IPS-20b (cell line): ENCODE measurements around the gene PDZK1.
"Not testable (repeated sequence)": the region's sequence is repeated elsewhere in the genome, so short reads cannot be mapped to it uniquely, and the experiment has no call there.

Source experiments
- H3K27ac ChIP-seq: one replicate; pipeline ENCODE4 v1.5.1; 2013; ENCODE audit warnings: low read length
- H3K27me3 ChIP-seq: 2 replicates; pipeline ENCODE4 v1.6.1; 2013; ENCODE audit warnings: mild to moderate bottlenecking, low read length, inconsistent platforms; ENCODE audit not compliant: insufficient read depth
- H3K36me3 ChIP-seq: 2 replicates; pipeline ENCODE4 v1.6.1; 2013; ENCODE audit warnings: low read depth, mild to moderate bottlenecking, inconsistent platforms, low read length, moderate library complexity; ENCODE audit not compliant: insufficient read depth
- H3K4me1 ChIP-seq: 2 replicates; pipeline ENCODE4 v1.6.1; 2013; ENCODE audit warnings: mild to moderate bottlenecking, control low read depth, inconsistent platforms, low read length, moderate library complexity; ENCODE audit not compliant: insufficient read depth
- H3K4me3 ChIP-seq: 2 replicates; pipeline ENCODE4 v1.5.1; 2013; ENCODE audit warnings: mild to moderate bottlenecking, low read length, inconsistent platforms
- H3K9ac ChIP-seq: 2 replicates; pipeline ENCODE4 v1.6.1; 2013; ENCODE audit warnings: low read depth, mild to moderate bottlenecking, inconsistent platforms, low read length, moderate library complexity
- H3K9me3 ChIP-seq: 2 replicates; pipeline ENCODE4 v1.6.1; 2013; ENCODE audit warnings: mild to moderate bottlenecking, low read depth, low read length, inconsistent platforms; ENCODE audit not compliant: insufficient read depth

PDZK1 gene

GRCh38 chr1:145707183-145707867 is at the start of gene PDZK1:
Gene PDZK1, minus strand, starts transcription at chr1:145707368. Its CDS starts 19,347 bp downstream, at chr1:145688021.
- no peaks in the 10 kb centered on the region for H3K36me3 ChIP-seq
- no peak within 1 kb of the TSS for H3K27ac ChIP-seq
- H3K9me3 ChIP-seq, result no peaks in the 10 kb centered on the region
- H3K9ac ChIP-seq, result no peak within 1 kb of the TSS
- no peak within 1 kb of the TSS for H3K4me3 ChIP-seq
- 0 out of 2 replicates have a peak, but pooled peaks cover 5% of the 10 kb centered on the region for H3K27me3 ChIP-seq
- peaks cover 5% of the 10 kb centered on the region; the same call in 1 of the 2 replicates for H3K4me1 ChIP-seq

DNA sequence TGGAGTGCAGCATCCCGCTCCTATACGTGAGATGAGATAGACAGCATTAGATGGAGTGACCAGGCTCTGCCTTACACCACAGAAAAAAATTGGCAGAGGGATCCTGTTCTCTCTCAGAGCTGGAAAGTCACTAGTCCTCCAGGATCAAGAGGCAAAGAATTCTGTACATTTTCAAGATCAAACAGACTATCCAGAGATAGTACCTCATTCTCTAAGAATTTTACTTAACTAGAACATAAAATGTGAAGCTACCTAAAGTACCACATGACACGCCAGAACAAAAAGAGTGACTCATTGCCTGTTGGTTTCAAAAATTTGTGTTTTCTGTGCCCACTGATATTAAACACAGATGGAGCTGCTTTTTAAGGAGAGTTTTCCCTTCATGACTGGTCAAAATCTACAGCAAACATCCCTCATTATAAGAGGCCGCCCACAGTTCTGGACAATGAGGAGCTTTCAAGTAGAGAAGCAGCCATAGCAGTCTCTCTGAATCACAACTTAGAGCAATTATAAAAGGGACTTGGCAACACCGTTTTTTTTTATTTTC is 44.4 kb upstream of the PDZK1 start:
- Histone ChIP-seq H3K4me1 (no peaks in the 10 kb centered on the region), H3K9me3 (no peaks in the 10 kb centered on the region), H3K4me3 (no peak overlapping the region), H3K9ac (no peak overlapping the region), H3K27me3 (no peaks in the 10 kb centered on the region), H3K27ac (no peak overlapping the region), H3K36me3 (peaks cover 40% of the 10 kb centered on the region)

- H3K27ac ChIP-seq, result no peak overlapping the region
- H3K9ac ChIP-seq, result no peak overlapping the region
- no peaks in the 10 kb centered on the region for H3K27me3 ChIP-seq
- H3K9me3 ChIP-seq, result no peaks in the 10 kb centered on the region
- H3K4me1 ChIP-seq, result no peaks in the 10 kb centered on the region
- H3K36me3 ChIP-seq, result peaks cover 45% of the 10 kb centered on the region
- no peak overlapping the region for H3K4me3 ChIP-seq
These were observed 43.3 kb upstream of the PDZK1 start for GRCh38 chr1:145750426-145750825.

DNA sequence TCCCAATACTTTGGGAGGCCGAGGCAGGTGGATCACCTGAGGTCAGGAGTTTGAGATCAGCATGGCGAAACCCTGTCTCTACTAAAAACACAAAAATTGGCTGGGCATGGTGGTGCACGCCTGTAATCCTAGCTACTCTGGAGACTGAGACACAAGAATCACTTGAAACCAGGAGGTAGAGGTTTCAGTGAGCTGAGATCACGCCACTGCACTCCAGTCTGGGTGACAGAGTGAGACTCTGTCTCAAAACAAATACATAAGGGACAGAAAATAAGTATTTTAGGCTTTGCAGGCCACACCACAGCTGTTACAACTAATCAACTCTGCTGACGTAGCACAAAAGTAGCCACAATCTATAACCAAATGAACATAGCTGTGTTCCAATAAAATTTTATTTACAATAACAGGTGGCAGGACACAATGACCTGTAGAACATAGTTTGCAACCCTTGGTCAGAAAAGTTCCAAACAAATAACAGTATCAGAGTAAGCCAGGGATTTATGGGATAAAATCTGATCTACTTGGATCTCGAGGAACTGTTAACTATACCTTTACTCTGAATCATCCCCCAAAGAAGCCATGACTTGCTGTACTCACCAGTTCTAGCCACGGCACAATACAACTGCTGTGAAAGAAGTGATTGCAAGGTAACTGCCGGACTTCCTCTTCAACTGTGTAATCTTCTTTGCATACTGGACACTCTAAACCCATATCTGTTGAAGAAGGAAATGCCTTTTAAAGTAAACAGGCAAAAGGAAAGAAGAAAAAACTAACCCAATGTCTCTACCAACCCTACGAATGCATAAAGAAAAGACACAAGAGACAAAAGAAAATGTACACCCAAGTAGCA is 40.5 kb upstream of the PDZK1 start:
- no peak overlapping the region for H3K27ac ChIP-seq
- H3K9ac ChIP-seq, result no peak overlapping the region
- no peaks in the 10 kb centered on the region for H3K27me3 ChIP-seq
- no peaks in the 10 kb centered on the region for H3K9me3 ChIP-seq
- no peaks in the 10 kb centered on the region for H3K4me1 ChIP-seq
- H3K4me3 ChIP-seq, result no peak overlapping the region
- peaks cover 59% of the 10 kb centered on the region for H3K36me3 ChIP-seq

- H3K27me3 ChIP-seq, result no peaks in the 10 kb centered on the region
- no peaks in the 10 kb centered on the region for H3K9me3 ChIP-seq
- H3K36me3 ChIP-seq, result peaks cover 14% of the 10 kb centered on the region; the same call in 1 of the 2 replicates
- no peak overlapping the region for H3K4me3 ChIP-seq
- no peak overlapping the region for H3K27ac ChIP-seq
- H3K9ac ChIP-seq, result no peak overlapping the region
- H3K4me1 ChIP-seq, result no peaks in the 10 kb centered on the region
These were observed 33.1 kb upstream of the PDZK1 start for GRCh38 chr1:145740269-145740668.

DNA sequence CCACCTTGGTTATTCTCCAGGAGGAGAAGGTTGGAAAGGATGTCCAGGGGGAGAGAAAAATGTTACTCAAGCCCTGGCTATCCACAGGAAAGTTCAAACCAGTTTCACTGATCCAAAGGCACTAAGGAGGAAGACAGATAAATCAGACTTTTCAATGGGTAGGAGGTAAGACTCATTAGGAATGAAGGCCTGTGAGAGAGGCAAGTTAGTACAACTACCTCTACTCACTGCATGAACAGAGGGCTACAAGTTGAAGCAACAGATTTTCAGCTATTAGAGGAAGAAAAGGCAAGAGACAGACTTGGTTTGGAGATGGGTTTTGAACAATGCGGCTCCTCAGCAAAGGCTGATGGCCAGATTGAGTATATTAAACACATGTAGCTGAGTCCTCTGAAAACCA is 29.0 kb upstream of the PDZK1 start:
- Histone ChIP-seq H3K9ac (no peak overlapping the region), H3K36me3 (no peaks in the 10 kb centered on the region), H3K4me3 (no peak overlapping the region), H3K27ac (no peak overlapping the region), H3K27me3 (no peaks in the 10 kb centered on the region), H3K9me3 (no peaks in the 10 kb centered on the region), H3K4me1 (peaks cover 8% of the 10 kb centered on the region)

DNA sequence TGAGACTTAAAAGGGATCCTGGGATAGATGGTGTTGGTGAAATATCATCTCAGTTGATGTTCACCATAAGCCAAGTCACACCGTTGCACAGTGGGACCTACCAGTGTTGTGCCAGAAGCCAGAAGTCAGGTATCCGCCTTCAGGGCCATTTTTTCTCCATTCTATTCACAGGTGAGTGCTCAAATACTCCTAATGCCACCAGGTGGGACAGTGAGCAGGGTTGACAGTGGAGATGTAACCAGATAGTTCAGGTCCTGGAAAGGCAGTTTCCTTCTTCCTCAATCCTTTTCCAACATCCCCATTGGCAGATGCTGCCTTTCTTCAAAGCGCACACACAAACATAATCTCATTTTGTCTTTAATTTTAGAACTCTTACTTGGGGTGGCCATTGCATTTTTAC is 23.7 kb upstream of the PDZK1 start:
- Histone ChIP-seq H3K27me3 (no peaks in the 10 kb centered on the region), H3K4me3 (no peak overlapping the region), H3K9ac (no peak overlapping the region), H3K9me3 (no peaks in the 10 kb centered on the region), H3K36me3 (no peaks in the 10 kb centered on the region), H3K4me1 (peaks cover 17% of the 10 kb centered on the region), H3K27ac (no peak overlapping the region)

DNA sequence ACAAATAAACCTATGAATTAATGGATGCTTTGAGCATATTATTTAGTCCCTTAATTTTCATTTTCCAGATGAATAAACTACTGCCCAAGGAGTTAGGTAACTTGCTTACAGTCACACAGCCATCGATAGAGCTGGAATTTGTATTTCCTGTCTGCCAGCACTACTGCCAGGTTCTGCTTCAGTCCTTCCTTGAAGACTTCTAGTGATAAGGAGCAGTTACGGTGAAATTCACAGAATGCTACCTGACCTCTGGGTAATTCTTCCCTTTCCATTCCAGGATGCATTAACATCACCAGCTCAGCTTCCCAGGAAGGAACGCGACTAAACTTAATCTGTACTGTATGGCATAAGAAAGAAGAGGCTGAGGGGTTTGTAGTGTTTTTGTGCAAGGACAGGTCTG is 23.3 kb upstream of the PDZK1 start:
- Histone ChIP-seq H3K27me3 (no peaks in the 10 kb centered on the region), H3K4me3 (no peak overlapping the region), H3K9me3 (no peaks in the 10 kb centered on the region), H3K9ac (no peak overlapping the region), H3K27ac (no peak overlapping the region), H3K36me3 (no peaks in the 10 kb centered on the region), H3K4me1 (peaks cover 17% of the 10 kb centered on the region)

GRCh38 chr1:145729666-145730436 is 22.7 kb upstream of the PDZK1 start:
- H3K9me3 ChIP-seq, result no peaks in the 10 kb centered on the region
- H3K9ac ChIP-seq, result no peak overlapping the region
- peaks cover 17% of the 10 kb centered on the region for H3K4me1 ChIP-seq
- no peak overlapping the region for H3K27ac ChIP-seq
- no peaks in the 10 kb centered on the region for H3K36me3 ChIP-seq
- H3K4me3 ChIP-seq, result no peak overlapping the region
- H3K27me3 ChIP-seq, result no peaks in the 10 kb centered on the region

DNA sequence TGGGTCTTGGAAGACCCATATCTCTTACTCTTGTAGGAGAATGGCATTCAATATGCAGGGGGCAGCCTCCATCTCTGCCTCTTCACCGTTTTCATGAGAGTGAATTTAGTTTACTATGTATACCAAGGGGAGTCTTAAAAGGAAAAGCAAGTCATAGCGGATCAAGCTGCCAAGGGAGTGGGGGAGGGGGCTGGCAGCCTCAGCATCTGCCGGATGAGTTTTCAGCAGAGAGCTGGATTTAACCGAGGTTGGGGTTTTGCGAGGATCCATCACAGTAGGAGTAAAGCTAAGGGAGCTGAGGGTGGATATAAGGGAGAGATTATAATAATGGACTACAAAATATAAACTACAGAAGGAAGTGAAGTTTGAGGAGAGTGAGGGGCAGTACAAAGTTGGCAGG is 22.0 kb upstream of the PDZK1 start:
- H3K36me3 ChIP-seq, result no peaks in the 10 kb centered on the region
- H3K9ac ChIP-seq, result no peak overlapping the region
- H3K4me1 ChIP-seq, result peaks cover 16% of the 10 kb centered on the region
- no peaks in the 10 kb centered on the region for H3K27me3 ChIP-seq
- H3K27ac ChIP-seq, result no peak overlapping the region
- no peaks in the 10 kb centered on the region for H3K9me3 ChIP-seq
- H3K4me3 ChIP-seq, result no peak overlapping the region

GRCh38 chr1:145726193-145726592 is 19.0 kb upstream of the PDZK1 start:
- peaks cover 11% of the 10 kb centered on the region; the same call in 1 of the 2 replicates for H3K27me3 ChIP-seq
- not testable (repeated sequence) for H3K4me3 ChIP-seq, H3K9ac ChIP-seq, H3K9me3 ChIP-seq, H3K27ac ChIP-seq, H3K36me3 ChIP-seq, H3K4me1 ChIP-seq
